ENCODE results near the gene TIGD1.

The TIGD1 gene

GRCh38 chr2:232563580-232563979 is 13.2 kb upstream of the TIGD1 start:
- Histone ChIP-seq H3K9ac (ENCODE audit: low read length) (no peak overlapping the region), H3K27me3 (ENCODE audit: control insufficient read depth, insufficient read depth, low read length) (no peaks in the 10 kb centered on the region), H3K27ac (ENCODE audit: low read depth, low read length) (no peak overlapping the region), H3K36me3 (ENCODE audit: control insufficient read depth, insufficient read depth, low read length) (peaks cover 26% of the 10 kb centered on the region), H3K4me3 (ENCODE audit: low read length) (no peak overlapping the region), H3K4me1 (ENCODE audit: control insufficient read depth, insufficient read depth, low read length) (no peaks in the 10 kb centered on the region)

GRCh38 chr2:232562515-232563151 is 12.3 kb upstream of the TIGD1 start:
- no peaks in the 10 kb centered on the region for H3K4me1 ChIP-seq (ENCODE audit: control insufficient read depth, insufficient read depth, low read length)
- H3K27me3 ChIP-seq (ENCODE audit: control insufficient read depth, insufficient read depth, low read length), result no peaks in the 10 kb centered on the region
- H3K4me3 ChIP-seq (ENCODE audit: low read length), result no peak overlapping the region
- H3K27ac ChIP-seq (ENCODE audit: low read depth, low read length), result no peak overlapping the region
- peaks cover 19% of the 10 kb centered on the region for H3K36me3 ChIP-seq (ENCODE audit: control insufficient read depth, insufficient read depth, low read length)
- H3K9ac ChIP-seq (ENCODE audit: low read length), result no peak overlapping the region

- H3K4me1 ChIP-seq (ENCODE audit: control insufficient read depth, insufficient read depth, low read length), result peaks cover 5% of the 10 kb centered on the region
- no peak overlapping the region for H3K27ac ChIP-seq (ENCODE audit: low read depth, low read length)
- peaks cover 20% of the 10 kb centered on the region for H3K36me3 ChIP-seq (ENCODE audit: control insufficient read depth, insufficient read depth, low read length)
These were observed 6.1 kb upstream of the TIGD1 start for GRCh38 chr2:232556426-232556825.

GRCh38 chr2:232551776-232552175 is 1.4 kb upstream of the TIGD1 start:
- Histone ChIP-seq H3K9ac (ENCODE audit: low read length) (no peak overlapping the region), H3K36me3 (ENCODE audit: control insufficient read depth, insufficient read depth, low read length) (peaks cover 12% of the 10 kb centered on the region), H3K27ac (ENCODE audit: low read depth, low read length) (no peak overlapping the region), H3K4me1 (ENCODE audit: control insufficient read depth, insufficient read depth, low read length) (peaks cover 7% of the 10 kb centered on the region), H3K4me3 (ENCODE audit: low read length) (peak overlapping the region; percentile 88), H3K27me3 (ENCODE audit: control insufficient read depth, insufficient read depth, low read length) (no peaks in the 10 kb centered on the region)

More at GRCh38 chr2:232556426-232556825, 6.1 kb upstream of the TIGD1 start:
- no peaks in the 10 kb centered on the region for H3K27me3 ChIP-seq (ENCODE audit: control insufficient read depth, insufficient read depth, low read length)
- no peak overlapping the region for H3K9ac ChIP-seq (ENCODE audit: low read length)
- no peak overlapping the region for H3K4me3 ChIP-seq (ENCODE audit: low read length)

DNA sequence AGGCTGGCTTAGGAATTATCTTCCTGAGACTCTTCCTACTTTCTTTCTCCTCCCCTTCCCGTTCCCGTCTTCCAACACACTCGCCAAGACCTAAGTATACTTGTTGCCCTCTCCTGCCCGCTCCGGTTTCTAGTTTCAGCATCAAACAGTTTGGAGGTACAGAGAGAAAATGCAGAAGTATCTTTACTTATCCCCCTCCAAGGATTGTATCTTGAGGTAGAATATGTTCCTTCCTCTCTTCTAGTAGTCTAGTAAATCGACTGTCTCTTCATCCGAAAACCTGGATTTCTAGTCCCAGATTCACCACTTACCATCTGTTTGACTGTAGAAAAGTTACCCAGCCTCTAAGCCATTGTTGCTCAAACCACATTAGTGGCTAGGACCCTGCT is 887 bp upstream of the TIGD1 start:
- Histone ChIP-seq H3K4me3 (ENCODE audit: low read length) (peak overlapping the region; percentile 88), H3K4me1 (ENCODE audit: control insufficient read depth, insufficient read depth, low read length) (peaks cover 7% of the 10 kb centered on the region), H3K9ac (ENCODE audit: low read length) (peak overlapping the region; percentile 93), H3K27ac (ENCODE audit: low read depth, low read length) (peak overlapping the region; percentile 92), H3K27me3 (ENCODE audit: control insufficient read depth, insufficient read depth, low read length) (no peaks in the 10 kb centered on the region), H3K36me3 (ENCODE audit: control insufficient read depth, insufficient read depth, low read length) (peaks cover 7% of the 10 kb centered on the region)

GRCh38 chr2:232549655-232550353 is 553 bp downstream of the TIGD1 start:
- peak overlapping the region; percentile 88 for H3K4me3 ChIP-seq (ENCODE audit: low read length)
- H3K4me1 ChIP-seq (ENCODE audit: control insufficient read depth, insufficient read depth, low read length), result peaks cover 7% of the 10 kb centered on the region
- H3K27me3 ChIP-seq (ENCODE audit: control insufficient read depth, insufficient read depth, low read length), result no peaks in the 10 kb centered on the region
- peak overlapping the region; percentile 93 for H3K9ac ChIP-seq (ENCODE audit: low read length)
- peaks cover 4% of the 10 kb centered on the region for H3K36me3 ChIP-seq (ENCODE audit: control insufficient read depth, insufficient read depth, low read length)
- peak overlapping the region; percentile 92 for H3K27ac ChIP-seq (ENCODE audit: low read depth, low read length)

DNA sequence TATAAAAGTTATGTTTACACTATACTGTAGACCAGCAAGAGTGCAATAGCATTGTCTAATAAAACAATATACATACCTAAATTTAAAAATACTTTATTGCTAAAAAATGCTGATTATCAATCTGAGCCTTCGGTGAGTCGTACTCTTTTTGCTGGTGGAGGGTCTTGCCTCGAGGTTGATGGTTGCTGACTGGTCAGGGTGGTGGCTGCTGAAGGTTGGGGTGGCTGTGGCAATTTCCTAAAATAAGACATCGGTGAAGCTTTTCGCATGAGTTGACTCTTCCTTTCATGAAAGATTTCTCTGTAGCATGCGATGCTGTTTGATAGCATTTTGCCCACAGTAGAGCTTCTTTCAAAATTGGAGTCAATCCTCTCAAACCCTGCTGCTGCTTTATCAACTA is 2.4 kb downstream of the TIGD1 start:
- Histone ChIP-seq H3K36me3 (ENCODE audit: control insufficient read depth, insufficient read depth, low read length) (no peaks in the 10 kb centered on the region), H3K27me3 (ENCODE audit: control insufficient read depth, insufficient read depth, low read length) (no peaks in the 10 kb centered on the region), H3K4me3 (ENCODE audit: low read length) (no peak overlapping the region), H3K4me1 (ENCODE audit: control insufficient read depth, insufficient read depth, low read length) (peaks cover 7% of the 10 kb centered on the region), H3K9ac (ENCODE audit: low read length) (no peak overlapping the region), H3K27ac (ENCODE audit: low read depth, low read length) (no peak overlapping the region)

DNA sequence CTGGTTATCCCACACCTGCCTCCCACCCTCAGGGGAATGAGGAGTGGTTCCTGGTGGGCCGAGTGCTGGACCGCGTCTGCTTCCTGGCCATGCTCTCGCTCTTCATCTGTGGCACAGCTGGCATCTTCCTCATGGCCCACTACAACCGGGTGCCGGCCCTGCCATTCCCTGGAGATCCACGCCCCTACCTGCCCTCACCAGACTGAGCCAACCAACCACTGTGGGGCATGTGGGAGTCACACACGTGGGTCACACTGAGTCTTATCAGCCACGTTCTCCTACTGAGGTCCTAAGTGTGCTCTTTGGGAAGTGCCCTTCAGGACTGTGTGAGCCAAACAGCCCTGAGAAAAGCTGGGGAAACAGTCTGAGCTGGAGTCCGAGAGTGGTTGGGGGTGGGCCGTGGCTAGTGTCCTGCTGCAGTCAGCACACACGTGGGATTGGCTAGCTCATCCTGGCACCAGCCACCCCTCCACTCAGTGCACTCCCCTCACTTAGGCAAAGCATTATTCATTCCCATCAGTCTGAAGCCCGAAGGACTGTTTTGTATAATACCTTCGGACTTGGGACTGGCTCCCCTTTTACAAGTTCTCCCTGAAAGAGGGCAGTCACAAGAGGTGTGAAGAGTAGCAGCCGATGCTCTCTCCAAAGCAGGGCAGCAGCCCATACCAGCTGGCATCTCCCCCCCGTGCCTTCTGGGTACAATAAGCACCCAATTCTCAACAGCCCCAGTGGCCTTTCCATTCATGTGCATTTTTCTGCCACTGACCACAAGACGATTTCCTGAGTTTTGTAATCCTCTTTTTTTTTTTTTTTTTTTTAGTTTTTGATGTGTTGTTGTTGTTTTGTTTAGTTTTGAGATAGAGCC is 4.6 kb downstream of the TIGD1 start:
- H3K9ac ChIP-seq (ENCODE audit: low read length), result no peak overlapping the region
- H3K27me3 ChIP-seq (ENCODE audit: control insufficient read depth, insufficient read depth, low read length), result no peaks in the 10 kb centered on the region
- H3K4me3 ChIP-seq (ENCODE audit: low read length), result no peak overlapping the region
- H3K4me1 ChIP-seq (ENCODE audit: control insufficient read depth, insufficient read depth, low read length), result no peaks in the 10 kb centered on the region
- H3K27ac ChIP-seq (ENCODE audit: low read depth, low read length), result no peak overlapping the region
- no peaks in the 10 kb centered on the region for H3K36me3 ChIP-seq (ENCODE audit: control insufficient read depth, insufficient read depth, low read length)

GRCh38 chr2:232544674-232545073 is 5.7 kb downstream of the TIGD1 start:
- no peak overlapping the region for H3K27ac ChIP-seq (ENCODE audit: low read depth, low read length)

DNA sequence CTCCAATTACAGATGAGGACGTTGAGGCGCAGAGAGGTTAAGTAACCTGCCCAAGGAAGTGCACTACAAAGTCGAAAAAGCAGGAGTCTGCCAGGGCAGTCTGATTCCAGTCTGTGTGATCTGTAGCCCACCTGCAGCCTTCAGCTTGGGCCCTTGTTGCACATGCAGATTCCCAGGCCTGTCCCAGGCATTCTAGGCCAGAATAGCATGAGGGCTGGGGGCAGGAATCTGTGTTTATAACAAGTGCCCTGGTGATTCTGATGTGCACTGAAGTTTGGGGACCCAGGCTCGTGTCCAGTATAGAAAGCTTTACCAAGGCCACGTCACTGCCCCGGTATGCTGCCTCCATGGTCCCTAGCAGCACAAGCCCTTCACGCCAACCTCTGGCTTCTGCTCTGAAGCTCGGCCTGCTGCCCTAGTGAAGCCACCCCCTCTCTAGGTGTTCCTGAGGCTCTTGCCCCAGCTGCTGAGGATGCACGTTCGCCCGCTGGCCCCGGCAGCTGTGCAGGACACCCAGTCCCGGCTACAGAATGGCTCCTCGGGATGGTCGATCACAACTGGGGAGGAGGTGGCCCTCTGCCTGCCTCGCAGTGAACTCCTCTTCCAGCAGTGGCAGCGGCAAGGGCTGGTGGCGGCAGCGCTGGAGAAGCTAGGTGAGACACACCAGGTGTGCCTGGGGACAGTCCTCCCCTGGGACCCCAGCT is 6.3 kb downstream of the TIGD1 start:
- H3K27me3 ChIP-seq (ENCODE audit: control insufficient read depth, insufficient read depth, low read length), result peaks cover 6% of the 10 kb centered on the region
- H3K9ac ChIP-seq (ENCODE audit: low read length), result no peak overlapping the region
- H3K4me3 ChIP-seq (ENCODE audit: low read length), result no peak overlapping the region
- H3K36me3 ChIP-seq (ENCODE audit: control insufficient read depth, insufficient read depth, low read length), result no peaks in the 10 kb centered on the region
- H3K4me1 ChIP-seq (ENCODE audit: control insufficient read depth, insufficient read depth, low read length), result no peaks in the 10 kb centered on the region
- no peak overlapping the region for H3K27ac ChIP-seq (ENCODE audit: low read depth, low read length)

More at GRCh38 chr2:232544674-232545073, 5.7 kb downstream of the TIGD1 start:
- Histone ChIP-seq H3K27me3 (ENCODE audit: control insufficient read depth, insufficient read depth, low read length) (peaks cover under 1% of the 10 kb centered on the region), H3K4me1 (ENCODE audit: control insufficient read depth, insufficient read depth, low read length) (no peaks in the 10 kb centered on the region), H3K36me3 (ENCODE audit: control insufficient read depth, insufficient read depth, low read length) (no peaks in the 10 kb centered on the region), H3K4me3 (ENCODE audit: low read length) (no peak overlapping the region), H3K9ac (ENCODE audit: low read length) (no peak overlapping the region)

DNA sequence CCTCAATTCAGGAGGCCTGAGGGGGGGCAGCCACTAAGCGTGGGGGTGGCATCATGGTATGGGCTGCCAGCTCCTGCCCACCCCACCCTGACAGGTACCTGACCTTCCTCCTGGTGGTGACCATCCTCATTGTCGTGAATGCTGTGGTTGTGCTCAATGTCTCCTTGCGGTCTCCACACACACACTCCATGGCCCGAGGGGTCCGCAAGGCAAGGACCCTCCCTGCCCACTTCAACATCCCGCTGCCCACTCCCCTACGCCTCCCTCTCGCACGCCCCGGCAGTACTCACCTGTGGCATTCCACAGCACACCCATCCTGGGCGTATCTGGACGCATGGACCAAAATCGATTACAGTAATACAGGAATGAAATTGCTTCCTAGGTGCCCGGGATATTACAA is 6.9 kb downstream of the TIGD1 start:
- peaks cover 6% of the 10 kb centered on the region for H3K27me3 ChIP-seq (ENCODE audit: control insufficient read depth, insufficient read depth, low read length)
- H3K4me1 ChIP-seq (ENCODE audit: control insufficient read depth, insufficient read depth, low read length), result no peaks in the 10 kb centered on the region
- no peak overlapping the region for H3K9ac ChIP-seq (ENCODE audit: low read length)
- H3K27ac ChIP-seq (ENCODE audit: low read depth, low read length), result no peak overlapping the region
- no peaks in the 10 kb centered on the region for H3K36me3 ChIP-seq (ENCODE audit: control insufficient read depth, insufficient read depth, low read length)
- no peak overlapping the region for H3K4me3 ChIP-seq (ENCODE audit: low read length)
